HUES64 (cell line): Measurements from ENCODE around the gene CCDC6.
"Not testable (repeated sequence)": the region's sequence is repeated elsewhere in the genome, so short reads cannot be mapped to it uniquely, and the experiment has no call there.

ENCODE experiments used
- H3K27ac ChIP-seq: 2 replicates; pipeline ENCODE4 v1.7.0; 2013; ENCODE audit warnings: low read depth, low read length, inconsistent platforms
- H3K27me3 ChIP-seq: 2 replicates; pipeline ENCODE4 v1.6.1; 2013; ENCODE audit warnings: mild to moderate bottlenecking, low read length; ENCODE audit not compliant: insufficient read depth
- H3K36me3 ChIP-seq: 2 replicates; pipeline ENCODE4 v1.6.1; 2013; ENCODE audit warnings: mild to moderate bottlenecking, low read length; ENCODE audit not compliant: insufficient read depth
- H3K4me1 ChIP-seq: 2 replicates; pipeline ENCODE4 v1.6.1; 2013; ENCODE audit warnings: mild to moderate bottlenecking, low read length, moderate library complexity; ENCODE audit not compliant: insufficient read depth
- H3K4me3 ChIP-seq: 2 replicates; pipeline ENCODE4 v1.5.1; 2013; ENCODE audit warnings: mild to moderate bottlenecking, low read length, moderate library complexity
- H3K9ac ChIP-seq: 2 replicates; pipeline ENCODE4 v1.6.1; 2013; ENCODE audit warnings: mild to moderate bottlenecking, low read depth, low read length
- H3K9me3 ChIP-seq: 2 replicates; pipeline ENCODE4 v1.6.1; 2013; ENCODE audit warnings: low read depth, low read length; ENCODE audit not compliant: insufficient read depth
- WGBS: fragments of 150-250, 120-280 bp; methylation state at CpG from one replicate; pipeline ENCODE4 v1.1.7; 2013; ENCODE audit warnings: missing lambda C conversion rate; 5-methylcytosine and 5-hydroxymethylcytosine counted together

Gene CCDC6

DNA sequence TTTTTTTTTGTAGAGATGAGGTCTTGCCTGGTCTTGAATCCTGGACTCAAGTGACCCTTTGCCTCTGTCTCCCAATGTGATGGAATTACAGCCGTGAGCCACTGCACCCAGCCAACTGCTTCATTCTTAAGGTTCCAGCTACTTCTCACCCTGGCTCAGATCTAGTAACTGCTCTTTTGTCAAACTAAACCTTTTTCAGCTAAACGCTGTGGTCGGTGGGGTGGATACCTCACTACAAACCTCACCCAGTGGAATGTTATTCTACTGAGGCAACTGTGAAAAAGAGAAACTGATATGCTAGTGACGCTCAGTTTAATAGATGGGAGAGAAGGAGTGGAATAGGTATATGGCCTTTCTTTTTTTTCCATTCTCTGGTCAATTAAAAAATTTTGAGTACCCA lies 151.4 kb downstream of the CCDC6 start:
- H3K4me1 ChIP-seq, result peaks cover 6% of the 10 kb centered on the region; the same call in 1 of the 2 replicates
- H3K36me3 ChIP-seq, result no peaks in the 10 kb centered on the region
- WGBS, result over 99% methylated on average over 4 of the region's 4 CpGs
- H3K9me3 ChIP-seq, result peaks cover 4% of the 10 kb centered on the region; the same call in 1 of the 2 replicates
- H3K4me3 ChIP-seq, result no peak overlapping the region
- H3K27ac ChIP-seq, result no peak overlapping the region
- H3K27me3 ChIP-seq, result no peaks in the 10 kb centered on the region
- H3K9ac ChIP-seq, result no peak overlapping the region

DNA sequence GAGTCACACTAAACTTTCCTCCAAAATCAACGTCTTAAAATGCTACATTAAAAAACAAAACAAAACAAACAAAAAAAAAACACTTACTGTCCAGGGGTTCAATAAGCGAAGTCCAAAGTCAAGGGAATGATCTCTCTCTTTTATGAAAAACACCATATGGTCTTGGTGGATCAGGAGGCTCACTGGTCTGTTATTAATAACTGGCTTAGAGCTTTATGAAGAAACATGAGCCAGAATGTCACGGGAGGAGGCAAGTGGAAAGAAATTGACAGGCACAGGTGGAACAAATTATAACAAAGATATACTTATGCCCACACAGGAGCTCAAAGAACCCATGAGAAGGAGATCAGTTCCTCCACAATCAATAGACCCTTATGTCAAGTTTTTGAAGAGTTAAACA lies 153.1 kb downstream of the CCDC6 start, which contains the start of gene MRLN:
MRLN (minus strand) TSS at position 189 of the 400 bp plus-strand sequence.
- Histone ChIP-seq H3K27me3 (no peaks in the 10 kb centered on the region), H3K9ac (no peak within 1 kb of the TSS), H3K36me3 (no peaks in the 10 kb centered on the region), H3K4me1 (peaks cover 6% of the 10 kb centered on the region; the same call in 1 of the 2 replicates), H3K27ac (no peak within 1 kb of the TSS), H3K4me3 (no peak within 1 kb of the TSS), H3K9me3 (no peaks in the 10 kb centered on the region)
- 81% methylated on average over 3 of the region's 3 CpGs for WGBS

DNA sequence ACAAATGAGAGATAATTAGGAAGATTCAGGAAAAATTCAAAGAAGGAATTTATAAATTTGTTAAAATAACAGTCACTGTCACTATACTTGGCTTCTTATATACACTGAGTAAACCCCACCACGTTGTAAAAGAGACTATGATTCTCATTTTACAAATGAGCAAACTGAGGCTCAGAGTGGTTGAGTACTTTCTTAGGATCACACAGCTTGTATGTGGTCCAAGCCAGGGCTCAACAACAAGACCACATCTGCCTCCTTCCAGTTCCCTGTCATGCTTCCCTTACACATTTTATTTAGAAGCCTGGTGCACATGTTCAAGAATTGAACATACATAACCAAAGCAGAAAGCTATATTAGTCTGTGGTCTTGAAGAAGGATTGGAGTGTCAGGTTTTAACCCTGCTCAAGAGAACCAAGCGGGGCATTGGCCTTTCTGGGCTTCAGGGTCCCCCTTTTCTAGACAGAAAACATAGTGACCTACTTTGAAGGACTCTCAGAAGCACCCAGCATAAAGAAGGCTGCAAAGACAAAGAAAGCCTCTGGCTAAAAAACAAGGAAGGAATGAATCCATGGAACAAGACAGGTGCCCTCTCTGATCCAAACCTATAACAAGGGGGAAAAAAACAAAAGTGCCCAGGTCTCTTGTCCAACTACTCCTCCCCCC lies 153.9 kb downstream of the CCDC6 start:
- Histone ChIP-seq H3K9me3 (no peaks in the 10 kb centered on the region), H3K4me3 (no peak overlapping the region)
- WGBS, result 65% methylated on average over 2 of the region's 2 CpGs

DNA sequence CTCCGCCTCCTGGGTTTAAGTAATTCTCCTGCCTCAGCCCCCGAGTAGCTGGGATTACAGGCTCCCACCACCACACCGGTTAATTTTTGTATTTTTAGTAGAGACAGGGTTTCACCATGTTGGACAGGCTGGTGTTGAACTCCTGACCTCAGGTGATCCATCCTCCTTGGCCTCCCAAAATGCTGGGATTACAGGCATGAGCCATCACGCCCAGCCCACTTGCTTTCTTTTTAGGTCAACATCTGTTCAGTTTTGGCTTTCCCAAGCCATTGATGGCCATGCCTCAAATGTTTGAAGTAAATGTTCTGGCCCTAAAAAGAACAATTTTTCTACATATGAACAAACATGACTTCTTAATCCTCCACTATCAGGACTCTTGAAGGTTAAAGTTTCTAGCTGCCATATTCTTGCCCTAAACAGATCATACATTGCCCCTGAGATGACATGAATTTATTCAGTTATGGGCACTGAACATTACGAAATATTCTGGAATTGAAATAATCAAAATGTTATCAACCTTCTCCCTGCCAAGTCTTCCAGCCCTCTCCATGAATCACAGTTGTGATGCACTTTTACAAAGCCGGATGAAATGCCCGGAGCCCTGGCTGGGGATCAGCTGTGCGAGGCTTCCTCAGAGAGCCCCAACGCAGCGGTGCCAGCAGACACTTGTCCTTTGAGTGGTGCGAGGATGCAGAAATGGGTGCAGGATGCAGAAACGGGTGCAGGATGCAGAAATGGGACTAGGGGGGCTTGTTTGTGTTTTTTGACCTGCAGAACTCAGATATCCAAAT lies 156.0 kb downstream of the CCDC6 start:
- H3K9me3 ChIP-seq, result no peaks in the 10 kb centered on the region
- no peak overlapping the region for H3K9ac ChIP-seq
- no peaks in the 10 kb centered on the region for H3K36me3 ChIP-seq
- no peak overlapping the region for H3K27ac ChIP-seq
- no peak overlapping the region for H3K4me3 ChIP-seq
- no peaks in the 10 kb centered on the region for H3K4me1 ChIP-seq
- WGBS, result 92% methylated on average over 12 of the region's 12 CpGs
- H3K27me3 ChIP-seq, result no peaks in the 10 kb centered on the region

More for the DNA sequence above, 153.9 kb downstream of the CCDC6 start:
- no peak overlapping the region for H3K27ac ChIP-seq
- H3K36me3 ChIP-seq, result no peaks in the 10 kb centered on the region
- H3K4me1 ChIP-seq, result peaks cover 4% of the 10 kb centered on the region; the same call in 1 of the 2 replicates
- H3K27me3 ChIP-seq, result no peaks in the 10 kb centered on the region
- H3K9ac ChIP-seq, result no peak overlapping the region

DNA sequence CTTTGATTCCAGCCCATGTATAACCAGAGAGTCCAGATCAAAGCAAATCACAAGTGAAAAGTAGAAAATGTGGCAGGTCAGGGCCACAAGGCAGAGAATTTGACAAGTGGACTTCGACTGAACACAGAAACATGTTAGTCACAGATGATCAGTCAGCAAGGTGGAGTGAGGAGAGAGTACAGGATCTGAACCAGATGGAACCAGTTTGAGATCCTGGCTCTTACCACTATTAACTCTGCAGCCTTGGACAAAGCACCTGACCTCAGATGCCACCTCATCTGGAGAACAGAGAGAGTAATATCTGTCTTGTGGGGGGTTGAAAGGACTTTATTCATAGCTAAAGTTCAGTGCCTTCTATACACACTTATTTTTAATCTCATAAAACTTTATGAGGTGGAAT lies 157.5 kb downstream of the CCDC6 start:
- Histone ChIP-seq H3K36me3 (no peaks in the 10 kb centered on the region), H3K9ac (no peak overlapping the region), H3K27me3 (no peaks in the 10 kb centered on the region), H3K27ac (no peak overlapping the region), H3K9me3 (no peaks in the 10 kb centered on the region), H3K4me1 (no peaks in the 10 kb centered on the region), H3K4me3 (no peak overlapping the region)
- 89% methylated on average over 1 of the region's 1 CpG for WGBS

DNA sequence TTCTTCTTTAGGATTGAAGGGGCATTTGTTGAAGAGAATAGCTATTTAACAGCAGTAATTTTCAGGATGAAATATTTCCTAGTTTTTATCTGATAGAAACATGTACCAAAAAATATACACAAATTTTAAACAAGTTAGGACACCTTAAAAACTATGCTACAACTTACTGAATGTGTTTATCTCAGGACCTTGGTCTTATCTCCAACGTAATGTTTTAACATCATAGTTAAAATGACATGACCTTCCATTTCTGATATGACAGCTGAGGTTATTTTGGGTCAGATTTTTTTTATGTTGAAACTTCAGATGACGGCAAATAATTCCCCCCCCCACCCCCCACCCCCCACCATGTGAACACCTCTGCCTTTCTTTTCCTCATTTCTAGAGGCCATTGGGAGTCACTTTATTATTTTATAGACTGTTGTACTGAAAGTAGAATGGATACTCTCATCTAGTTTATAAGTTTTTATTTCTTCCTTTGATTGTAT lies 161.1 kb downstream of the CCDC6 start:
- Histone ChIP-seq H3K9me3 (peaks cover 11% of the 10 kb centered on the region; the same call in 1 of the 2 replicates), H3K27me3 (no peaks in the 10 kb centered on the region), H3K4me1 (no peaks in the 10 kb centered on the region), H3K9ac (no peak overlapping the region), H3K4me3 (no peak overlapping the region), H3K27ac (no peak overlapping the region), H3K36me3 (no peaks in the 10 kb centered on the region)
- 100% methylated on average over 1 of the region's 2 CpGs for WGBS

DNA sequence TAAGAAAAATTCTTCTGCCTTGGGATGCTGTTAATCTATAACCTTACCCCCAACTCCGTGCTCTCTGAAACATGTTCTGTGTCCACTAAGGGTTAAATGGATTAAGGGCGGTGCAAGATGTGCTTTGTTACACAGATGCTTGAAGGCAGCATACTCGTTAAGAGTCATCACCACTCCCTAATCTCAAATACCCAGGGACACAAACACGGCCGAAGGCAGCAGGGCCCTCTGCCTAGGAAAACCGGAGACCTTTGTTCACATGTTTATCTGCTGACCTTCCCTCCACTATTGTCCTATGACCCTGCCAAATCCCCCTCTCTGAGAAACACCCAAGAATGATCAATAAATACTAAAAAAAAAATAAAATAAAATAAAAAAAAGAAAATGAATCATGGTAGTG lies 161.6 kb downstream of the CCDC6 start:
- 79% methylated on average over 6 of the region's 6 CpGs for WGBS
- H3K9ac ChIP-seq, H3K4me1 ChIP-seq: not testable (repeated sequence)

DNA sequence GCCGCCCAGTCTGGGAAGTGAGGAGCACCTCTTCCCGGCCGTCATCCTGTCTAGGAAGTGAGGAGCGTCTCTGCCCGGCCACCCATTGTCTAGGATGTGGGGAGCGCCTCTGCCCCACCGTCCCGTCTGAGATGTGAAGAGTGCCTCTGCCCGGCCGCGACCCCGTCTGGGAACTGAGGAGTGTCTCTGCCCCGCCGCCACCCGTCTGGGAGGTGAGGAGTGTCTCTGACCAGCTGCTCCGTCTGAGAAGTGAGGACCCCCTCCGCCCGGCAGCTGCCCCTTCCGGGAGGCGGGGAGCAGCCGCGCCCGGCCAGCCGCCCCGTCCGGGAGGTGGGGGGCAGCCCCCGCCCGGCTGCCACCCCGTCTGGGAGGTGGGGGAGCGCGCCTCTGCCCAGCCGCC lies 162.2 kb downstream of the CCDC6 start:
- peaks cover 11% of the 10 kb centered on the region; the same call in 1 of the 2 replicates for H3K9me3 ChIP-seq
- not testable (repeated sequence) for H3K4me3 ChIP-seq, H3K4me1 ChIP-seq, H3K36me3 ChIP-seq, H3K27me3 ChIP-seq, H3K27ac ChIP-seq, H3K9ac ChIP-seq
- 93% methylated on average over 32 of the region's 32 CpGs for WGBS

More for the DNA sequence above, 161.6 kb downstream of the CCDC6 start:
- not testable (repeated sequence) for H3K27me3 ChIP-seq, H3K36me3 ChIP-seq, H3K27ac ChIP-seq, H3K4me3 ChIP-seq
- peaks cover 11% of the 10 kb centered on the region; the same call in 1 of the 2 replicates for H3K9me3 ChIP-seq

DNA sequence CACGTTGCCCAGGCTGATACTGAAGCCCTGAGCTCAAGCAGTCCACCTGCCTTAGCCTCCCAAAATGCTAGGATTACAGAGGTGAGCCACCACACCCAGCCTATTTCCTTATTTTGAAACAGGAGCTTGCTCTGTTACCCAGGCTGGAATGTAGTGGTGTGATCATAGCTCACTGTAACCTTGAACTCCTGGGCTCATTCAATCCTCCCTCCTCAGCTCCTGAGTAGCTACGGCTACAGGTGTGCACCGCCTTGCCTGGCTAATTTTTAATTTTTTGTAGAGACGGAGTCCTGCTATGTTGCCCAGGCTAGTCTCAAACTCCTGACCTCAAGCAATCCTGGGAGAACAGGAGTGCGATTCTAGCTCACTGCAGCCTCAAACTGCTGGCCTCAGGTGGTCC lies 164.8 kb downstream of the CCDC6 start:
- Histone ChIP-seq H3K27ac (no peak overlapping the region), H3K4me3 (no peak overlapping the region), H3K4me1 (no peaks in the 10 kb centered on the region), H3K27me3 (no peaks in the 10 kb centered on the region), H3K9ac (no peak overlapping the region), H3K36me3 (no peaks in the 10 kb centered on the region), H3K9me3 (peaks cover 11% of the 10 kb centered on the region; the same call in 1 of the 2 replicates)
- WGBS, result 92% methylated on average over 5 of the region's 5 CpGs

DNA sequence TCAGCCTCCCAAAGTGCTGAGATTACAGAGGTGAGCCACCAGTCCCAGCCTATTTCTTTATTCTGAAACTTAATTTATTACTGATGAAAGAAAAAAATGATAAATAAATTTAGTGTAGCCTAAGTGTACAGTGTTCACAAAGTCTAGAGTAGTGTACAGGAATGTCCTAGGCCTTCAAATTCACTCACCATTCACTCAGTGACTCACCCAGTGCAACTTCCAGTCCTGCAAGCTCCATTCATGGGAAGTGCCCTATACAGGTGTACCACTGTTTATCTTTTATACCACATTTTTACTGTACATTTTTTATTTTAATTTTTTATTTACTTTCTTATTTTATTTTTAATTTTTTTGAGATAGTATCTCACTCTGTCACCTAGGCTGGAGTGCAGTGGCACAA lies 165.3 kb downstream of the CCDC6 start:
- Histone ChIP-seq H3K36me3 (no peaks in the 10 kb centered on the region), H3K27me3 (no peaks in the 10 kb centered on the region), H3K27ac (no peak overlapping the region), H3K9me3 (peaks cover 11% of the 10 kb centered on the region; the same call in 1 of the 2 replicates), H3K4me1 (no peaks in the 10 kb centered on the region), H3K4me3 (no peak overlapping the region), H3K9ac (no peak overlapping the region)
